T-helper 2 cell treated with Interferon-gamma antibody and Interleukin-4, amounts not matched to agents 100 ng/mL and 5 ng/mL, for 36 hours (primary cell): Measurements from ENCODE around the gene NUB1. TPM values are rescaled to one million over a fixed set of nuclear protein-coding genes. Genes with fewer than 3 reads are reported as not detected.

ENCODE experiments used
- intact Hi-C: fragments of 100-400 bp; cut with micrococcal nuclease; formaldehyde crosslinking; loops from one replicate; pipeline ENCODE4 v1.15.1; 2023
- total RNA-seq: library from RNA; stranded (reverse); gene quantifications from 2 replicates; pipeline ENCODE4 v1.2.3, GENCODE V29; 2022

The NUB1 gene
- total RNA-seq, 1 donor from 2014 or later = 60.2 TPM

GRCh38 chr7:151423226-151423625 lies 81.6 kb downstream of the NUB1 start:
- intact Hi-C loops = no loop called here

GRCh38 chr7:151423936-151424335 lies 82.3 kb downstream of the NUB1 start:
- intact Hi-C loops = no loop called here

GRCh38 chr7:151424799-151425198 lies 83.2 kb downstream of the NUB1 start:
- intact Hi-C loops = no loop called here

- intact Hi-C loops = no loop called here
These were observed 84.2 kb downstream of the NUB1 start for GRCh38 chr7:151425670-151426440.

GRCh38 chr7:151426441-151426903 lies 84.9 kb downstream of the NUB1 start:
- intact Hi-C loops = no loop called here

GRCh38 chr7:151426904-151427704 lies 85.5 kb downstream of the NUB1 start:
- intact Hi-C loops = no loop called here

GRCh38 chr7:151427705-151428377 lies 86.2 kb downstream of the NUB1 start:
- intact Hi-C loops = no loop called here

Other genes with a start within 250 kb of the NUB1 start
- not detected in 2 replicates for gene GBX1, start 174.1 kb upstream of the NUB1 start, total RNA-seq
- gene ASB10, start 154.6 kb upstream of the NUB1 start, total RNA-seq = not detected in 2 replicates
- 0.48 and 1.1 TPM in 2 replicates for gene H2BK1, start 131.3 kb upstream of the NUB1 start, total RNA-seq
- gene ABCF2, start 114.6 kb upstream of the NUB1 start, total RNA-seq = 45.5 and 47.2 TPM in 2 replicates
- 40.0 and 41.0 TPM in 2 replicates for gene CHPF2, start 109.3 kb upstream of the NUB1 start, total RNA-seq
- gene SMARCD3, start 93.1 kb upstream of the NUB1 start, total RNA-seq = 2.5 and 2.6 TPM in 2 replicates
- gene WDR86, start 68.2 kb downstream of the NUB1 start, total RNA-seq = not detected in 2 replicates
- not detected in 2 replicates for gene CRYGN, start 98.3 kb downstream of the NUB1 start, total RNA-seq
- gene RHEB, start 178.1 kb downstream of the NUB1 start, total RNA-seq = 68.3 and 71.1 TPM in 2 replicates